OCI-LY1 (cell line): ENCODE measurements around the gene DDA1.
"Not testable (repeated sequence)": the region's sequence is repeated elsewhere in the genome, so short reads cannot be mapped to it uniquely, and the experiment has no call there.

ENCODE experiments used
- EZH2 ChIP-seq: fragments of 200-600 bp; sonication (generic), shearing (Covaris generic); IDR thresholded peaks from 2 replicates; pipeline ENCODE4 v1.8.0; 2017; ENCODE audit warnings: borderline replicate concordance, mixed run types, mild to moderate bottlenecking, antibody characterized with exemption, low read length, moderate library complexity, mixed read lengths
- TF ChIP-seq, protein P1 (sequence below): fragments of 200-600 bp; sonication (generic), shearing (Covaris generic); IDR thresholded peaks from 2 replicates; pipeline ENCODE4 v1.5.1; 2017; ENCODE audit warnings: mild to moderate bottlenecking, antibody characterized with exemption, low read length, moderate library complexity, mixed read lengths

DNA sequence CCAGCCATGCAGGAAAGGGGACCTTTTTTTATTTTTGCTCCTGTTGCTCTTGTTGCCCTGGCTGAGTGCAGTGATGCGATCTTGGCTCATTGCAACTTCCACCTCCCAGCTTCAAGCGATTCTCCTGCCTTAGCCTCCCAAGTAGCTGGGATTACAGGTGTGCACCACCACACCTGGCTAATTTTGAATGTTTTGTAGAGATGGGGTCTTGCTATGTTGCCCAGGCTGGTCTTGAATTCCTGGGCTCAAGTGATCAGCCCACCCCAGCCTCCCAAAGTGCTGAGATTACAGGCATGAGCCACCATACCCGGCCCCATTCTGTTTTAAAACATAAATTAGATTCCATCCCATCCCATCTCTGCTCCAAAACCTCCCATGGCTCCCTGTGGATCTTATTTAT lies 34.5 kb upstream of the DDA1 start:
- TF ChIP-seq, protein P1, sequence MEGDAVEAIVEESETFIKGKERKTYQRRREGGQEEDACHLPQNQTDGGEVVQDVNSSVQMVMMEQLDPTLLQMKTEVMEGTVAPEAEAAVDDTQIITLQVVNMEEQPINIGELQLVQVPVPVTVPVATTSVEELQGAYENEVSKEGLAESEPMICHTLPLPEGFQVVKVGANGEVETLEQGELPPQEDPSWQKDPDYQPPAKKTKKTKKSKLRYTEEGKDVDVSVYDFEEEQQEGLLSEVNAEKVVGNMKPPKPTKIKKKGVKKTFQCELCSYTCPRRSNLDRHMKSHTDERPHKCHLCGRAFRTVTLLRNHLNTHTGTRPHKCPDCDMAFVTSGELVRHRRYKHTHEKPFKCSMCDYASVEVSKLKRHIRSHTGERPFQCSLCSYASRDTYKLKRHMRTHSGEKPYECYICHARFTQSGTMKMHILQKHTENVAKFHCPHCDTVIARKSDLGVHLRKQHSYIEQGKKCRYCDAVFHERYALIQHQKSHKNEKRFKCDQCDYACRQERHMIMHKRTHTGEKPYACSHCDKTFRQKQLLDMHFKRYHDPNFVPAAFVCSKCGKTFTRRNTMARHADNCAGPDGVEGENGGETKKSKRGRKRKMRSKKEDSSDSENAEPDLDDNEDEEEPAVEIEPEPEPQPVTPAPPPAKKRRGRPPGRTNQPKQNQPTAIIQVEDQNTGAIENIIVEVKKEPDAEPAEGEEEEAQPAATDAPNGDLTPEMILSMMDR: not testable (repeated sequence)
- not testable (repeated sequence) for TF ChIP-seq EZH2
